Testis (tissue), 3 donors: ENCODE results near the gene LIG3. TPM values are rescaled to one million over a fixed set of nuclear protein-coding genes. Genes with fewer than 3 reads are reported as not detected.

Experiments
- DNase-seq: peaks from one replicate; pipeline ENCODE4 v3.0.0-alpha.2; 2019
- H3K27ac ChIP-seq, 2 donors: fragments of 200-600 bp; sonication (generic); one replicate each; pipeline ENCODE4 v1.5.1; 2019
- H3K27me3 ChIP-seq: fragments of 200-600 bp; sonication (generic); one replicate; pipeline ENCODE4 v1.5.1; 2019
- H3K36me3 ChIP-seq: fragments of 200-600 bp; sonication (generic); one replicate; pipeline ENCODE4 v1.5.1; 2017; ENCODE audit warnings: low read depth; ENCODE audit errors: missing control alignments
- H3K4me1 ChIP-seq: fragments of 200-600 bp; sonication (generic); one replicate; pipeline ENCODE4 v1.5.1; 2019
- H3K4me3 ChIP-seq, 2 donors: fragments of 200-600 bp; sonication (generic); one replicate each; pipeline ENCODE4 v1.5.1; 2017 to 2019
- H3K9me3 ChIP-seq: fragments of 200-600 bp; sonication (generic); one replicate; pipeline ENCODE4 v1.5.1; 2017
- POLR2A ChIP-seq: fragments of 450-650 bp; IDR thresholded peaks from one replicate; pipeline ENCODE4 v1.6.1; 2017; ENCODE audit warnings: antibody characterized with exemption, mild to moderate bottlenecking, moderate library complexity
- WGBS, 2 donors: methylation state at CpG; one replicate each; pipeline ENCODE4 v1.1.5; 2018; 5-methylcytosine and 5-hydroxymethylcytosine counted together
- intact Hi-C: fragments of 100-400 bp; cut with DNase I; formaldehyde crosslinking; loops from one replicate; pipeline ENCODE4 v1.15.1; 2023; ENCODE audit warnings: low total_unique reads
- polyA plus RNA-seq: library from polyadenylated mRNA; stranded (reverse); fragments of 350-450 nt; fragmentation: Illumina TruSeq; extraction: RNeasy Lipid Tissue Mini Kit (QIAGEN cat#74804); gene quantifications from one replicate; pipeline ENCODE4 v1.2.3, GENCODE V29; 2014; ENCODE audit warnings: low read depth, low replicate concordance; ENCODE audit not compliant: insufficient read depth
- total RNA-seq, 2 donors: library from RNA; depleted of rRNA; stranded (reverse); fragments of >200 nt; gene quantifications; one replicate each; pipeline ENCODE4 v1.2.3, GENCODE V29; 2016
- TF ChIP-seq, protein P1 (sequence below), 3 experiments: fragments of 450-650 bp in 2 of 3; fragments of 200-600 bp in 1 of 3; sonication (generic) in 1 of 3; IDR thresholded peaks; one replicate each; pipeline ENCODE4 v1.5.1; 2016 to 2019; ENCODE audit warnings: antibody characterized with exemption in 3 of 3, mild to moderate bottlenecking in 2 of 3, moderate library complexity in 1 of 3

LIG3 gene
- total and polyA plus RNA-seq, 3 donors from 2014 or later = 54.4 to 70.9 (median 66.7) TPM

GRCh38 chr17:35016369-35016768, 36.1 kb downstream of the LIG3 start:
- H3K4me3 ChIP-seq = no peak overlapping the region
- H3K27me3 ChIP-seq = no peaks in the 10 kb centered on the region
- DNase-seq = no peak
- TF ChIP-seq POLR2A = no peak
- TF ChIP-seq, protein P1, sequence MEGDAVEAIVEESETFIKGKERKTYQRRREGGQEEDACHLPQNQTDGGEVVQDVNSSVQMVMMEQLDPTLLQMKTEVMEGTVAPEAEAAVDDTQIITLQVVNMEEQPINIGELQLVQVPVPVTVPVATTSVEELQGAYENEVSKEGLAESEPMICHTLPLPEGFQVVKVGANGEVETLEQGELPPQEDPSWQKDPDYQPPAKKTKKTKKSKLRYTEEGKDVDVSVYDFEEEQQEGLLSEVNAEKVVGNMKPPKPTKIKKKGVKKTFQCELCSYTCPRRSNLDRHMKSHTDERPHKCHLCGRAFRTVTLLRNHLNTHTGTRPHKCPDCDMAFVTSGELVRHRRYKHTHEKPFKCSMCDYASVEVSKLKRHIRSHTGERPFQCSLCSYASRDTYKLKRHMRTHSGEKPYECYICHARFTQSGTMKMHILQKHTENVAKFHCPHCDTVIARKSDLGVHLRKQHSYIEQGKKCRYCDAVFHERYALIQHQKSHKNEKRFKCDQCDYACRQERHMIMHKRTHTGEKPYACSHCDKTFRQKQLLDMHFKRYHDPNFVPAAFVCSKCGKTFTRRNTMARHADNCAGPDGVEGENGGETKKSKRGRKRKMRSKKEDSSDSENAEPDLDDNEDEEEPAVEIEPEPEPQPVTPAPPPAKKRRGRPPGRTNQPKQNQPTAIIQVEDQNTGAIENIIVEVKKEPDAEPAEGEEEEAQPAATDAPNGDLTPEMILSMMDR (IDR thresholded peaks at IDR 0.05) = no peak
- WGBS, 2 donors = 84 to 92% methylated on average over 3 to 4 of the region's 4 CpGs
- no peak overlapping the region for H3K27ac ChIP-seq
- no peaks in the 10 kb centered on the region for H3K36me3 ChIP-seq
- H3K9me3 ChIP-seq = no peaks in the 10 kb centered on the region
- H3K4me1 ChIP-seq = no peaks in the 10 kb centered on the region
- intact Hi-C loops = no loop called here

DNA sequence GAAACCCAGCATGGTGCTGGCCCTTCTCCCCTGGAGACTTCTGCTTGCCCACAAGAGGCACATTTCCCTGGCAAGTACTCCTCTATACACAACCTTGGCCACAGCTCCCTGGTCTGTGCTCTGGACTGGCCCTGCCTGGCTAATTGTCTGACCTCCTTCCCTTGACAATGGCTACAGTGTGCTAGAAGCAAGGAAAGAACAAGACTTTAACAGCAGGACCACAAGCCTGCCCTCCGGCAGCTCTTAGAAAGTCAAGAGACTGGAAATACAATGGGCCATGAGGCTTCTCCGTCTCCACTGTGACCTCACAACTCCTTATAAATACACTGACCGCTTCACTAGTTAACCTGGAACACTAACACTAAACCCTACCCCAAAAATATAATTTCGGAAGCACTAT, 36.7 kb downstream of the LIG3 start:
- no peaks in the 10 kb centered on the region for H3K27me3 ChIP-seq
- H3K4me1 ChIP-seq = no peaks in the 10 kb centered on the region
- H3K27ac ChIP-seq = no peak overlapping the region
- DNase-seq = no peak
- no peaks in the 10 kb centered on the region for H3K9me3 ChIP-seq
- no peak for TF ChIP-seq POLR2A
- TF ChIP-seq, protein P1 (IDR thresholded peaks at IDR 0.05) = no peak
- no peak overlapping the region for H3K4me3 ChIP-seq
- intact Hi-C loops = no loop called here
- 95 to 100% methylated on average over 4 of the region's 4 CpGs for WGBS, 2 donors
- H3K36me3 ChIP-seq = no peaks in the 10 kb centered on the region

DNA sequence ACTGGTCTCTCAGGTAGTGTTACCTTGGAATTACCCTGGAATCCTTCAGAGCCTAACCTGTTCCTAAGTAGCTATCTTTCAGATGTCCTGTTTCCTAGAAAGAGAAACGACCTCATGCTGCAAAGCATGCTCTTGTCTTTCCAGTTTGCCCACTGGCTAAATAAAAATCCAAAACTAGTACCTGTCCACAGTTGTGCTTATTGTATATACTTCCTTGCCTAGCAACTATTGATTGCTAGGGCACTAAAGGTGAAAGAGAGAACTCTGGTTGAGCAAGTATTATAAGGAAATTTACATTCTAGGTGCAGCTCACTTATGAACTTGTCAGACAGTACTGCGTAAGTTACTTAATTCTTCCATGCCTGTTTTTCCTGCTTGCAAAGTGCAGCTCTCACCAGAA, 38.5 kb downstream of the LIG3 start:
- H3K9me3 ChIP-seq = no peaks in the 10 kb centered on the region
- H3K4me1 ChIP-seq = no peaks in the 10 kb centered on the region
- intact Hi-C loops = no loop called here
- WGBS, 2 donors = 95 to 97% methylated on average over 2 of the region's 2 CpGs
- no peaks in the 10 kb centered on the region for H3K27me3 ChIP-seq
- no peak for DNase-seq
- H3K4me3 ChIP-seq = no peak overlapping the region
- no peak for TF ChIP-seq POLR2A
- TF ChIP-seq, protein P1 (IDR thresholded peaks at IDR 0.05) = no peak
- H3K36me3 ChIP-seq = no peaks in the 10 kb centered on the region
- no peak overlapping the region for H3K27ac ChIP-seq

DNA sequence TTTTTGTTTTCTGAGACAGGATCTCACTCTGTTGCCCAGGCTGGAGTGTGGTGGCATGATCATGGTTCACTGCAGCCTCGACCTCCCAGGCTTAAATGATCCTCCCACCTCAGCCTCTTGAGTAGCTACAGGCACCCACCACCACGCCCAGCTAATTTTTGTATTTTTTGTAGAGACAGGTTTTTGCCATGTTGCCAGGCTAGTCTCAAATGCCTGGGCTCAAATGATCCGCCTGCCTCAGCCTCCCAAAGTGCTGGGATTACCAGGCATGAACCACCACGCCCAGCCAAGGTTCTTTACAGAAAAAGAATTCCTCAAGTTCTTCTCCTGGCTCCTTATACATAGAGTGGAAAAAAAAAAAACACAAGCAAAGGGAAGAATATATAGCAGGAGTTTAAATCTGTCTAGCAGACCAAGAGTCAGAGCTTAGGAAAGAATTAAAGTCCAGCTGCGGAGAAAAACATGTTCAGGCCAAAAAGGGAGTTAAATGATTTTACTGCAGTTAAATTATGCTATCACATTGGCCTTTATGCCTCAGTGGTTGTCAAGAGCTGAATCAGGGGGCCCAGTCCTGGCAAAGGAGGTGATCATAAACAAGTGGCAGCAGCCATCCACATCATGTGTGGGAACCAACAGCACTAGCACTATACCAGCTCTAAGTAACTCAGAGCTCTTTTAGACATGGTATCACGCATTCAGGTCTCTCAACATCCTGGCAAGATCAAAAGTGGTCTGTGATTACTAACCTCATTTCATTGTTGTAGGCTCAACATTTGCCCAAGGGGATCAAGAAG, 39.3 kb downstream of the LIG3 start:
- no peak for DNase-seq
- intact Hi-C loops = no loop called here
- no peak for TF ChIP-seq POLR2A
- TF ChIP-seq, protein P1 (IDR thresholded peaks at IDR 0.05) = no peak
- Histone ChIP-seq H3K4me1 (no peaks in the 10 kb centered on the region), H3K27ac (no peak overlapping the region), H3K4me3 (no peak overlapping the region), H3K9me3 (no peaks in the 10 kb centered on the region), H3K27me3 (no peaks in the 10 kb centered on the region), H3K36me3 (no peaks in the 10 kb centered on the region)
- 96 to 97% methylated on average over 6 of the region's 6 CpGs for WGBS, 2 donors
